AG04449 (cell line): Measurements from ENCODE around the gene ETDB.
"Not testable (repeated sequence)": the region's sequence is repeated elsewhere in the genome, so short reads cannot be mapped to it uniquely, and the experiment has no call there.

ENCODE experiments used
- CTCF ChIA-PET: fragments of 350-600 bp; formaldehyde crosslinking; extraction: SDS; loops from one replicate; lab custom pipeline; 2021; ENCODE audit warnings: antibody characterized with exemption; lab: Yijun Ruan, JAX
- POLR2A ChIA-PET: fragments of 400-600, 350-600 bp; formaldehyde crosslinking; extraction: SDS; loops from one replicate; lab custom pipeline; 2020; ENCODE audit warnings: antibody characterized with exemption, inconsistent platforms; lab: Yijun Ruan, JAX
- DNase-seq: peaks from one replicate; pipeline ENCODE4 v3.0.0-alpha.2; 2010; ENCODE audit warnings: low read depth, low spot score
- H3K4me3 ChIP-seq: 2 replicates; pipeline ENCODE4 v1.5.1; 2011; ENCODE audit warnings: low read depth, mild to moderate bottlenecking, control low read depth, low read length
- CTCF ChIP-seq: IDR thresholded peaks from one replicate; pipeline ENCODE4 v1.5.1; 2011; ENCODE audit warnings: mild to moderate bottlenecking, moderate library complexity, low read length, control low read depth, inconsistent platforms; ENCODE audit not compliant: insufficient read depth; ENCODE audit errors: missing control alignments

ETDB gene

DNA sequence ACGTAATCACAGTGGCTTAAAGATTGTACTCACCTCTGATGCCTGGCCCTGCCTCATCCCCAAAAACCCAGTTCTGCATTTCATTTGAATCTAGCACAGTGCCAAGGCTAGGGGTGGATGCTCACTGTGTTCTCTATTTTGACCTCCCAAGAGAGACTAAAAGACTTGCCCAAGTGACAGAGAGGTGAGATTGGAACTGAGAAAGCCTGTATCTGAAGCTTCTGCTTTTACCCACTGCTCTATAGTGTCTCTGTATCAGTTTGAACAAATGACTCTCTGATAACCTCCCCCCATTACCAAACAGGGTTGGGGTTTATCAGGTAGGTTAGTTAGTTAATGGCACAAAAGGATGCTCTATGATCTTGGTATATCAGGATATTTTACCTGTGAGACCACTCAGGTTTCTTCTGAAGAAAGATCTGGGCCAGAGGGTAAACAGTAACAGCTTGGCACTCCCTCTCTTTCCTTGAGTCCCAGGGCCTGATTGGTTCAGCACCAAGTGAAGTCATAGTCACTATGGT lies at the start of gene ETDB:
TSS of gene ETDB (minus strand) at position 471 of the 521 bp plus-strand sequence. CDS start 1,265 bp downstream, outside the sequence.
- POLR2A ChIA-PET, DNase-seq, H3K4me3 ChIP-seq, CTCF ChIA-PET: not testable (repeated sequence)

DNA sequence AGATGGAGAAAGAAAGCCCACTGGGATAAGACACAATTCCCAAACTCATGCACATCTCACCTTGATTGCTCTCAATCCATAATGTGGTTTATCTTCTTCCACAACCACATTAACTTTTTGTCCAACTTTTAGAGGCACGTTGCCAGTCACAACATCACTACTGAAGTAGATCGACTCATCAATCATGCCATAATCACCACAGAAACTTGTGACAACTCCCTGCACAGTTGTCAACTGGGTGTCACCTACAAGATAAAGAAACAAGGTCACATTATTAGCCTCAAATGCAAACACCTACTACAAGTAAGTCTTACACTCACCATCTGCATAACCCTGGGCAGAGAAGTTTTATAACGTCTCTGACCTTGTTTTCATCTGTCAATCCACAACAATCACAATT lies 49.2 kb upstream of the ETDB start:
- H3K4me3 ChIP-seq, DNase-seq, CTCF ChIA-PET, POLR2A ChIA-PET: not testable (repeated sequence)

GRCh38 chrX:135168486-135168885 lies 48.2 kb upstream of the ETDB start:
- DNase-seq = no peak
- CTCF ChIA-PET = no interaction called here
- H3K4me3 ChIP-seq = no peak overlapping the region
- TF ChIP-seq CTCF = no peak
- POLR2A ChIA-PET = no interaction called here

DNA sequence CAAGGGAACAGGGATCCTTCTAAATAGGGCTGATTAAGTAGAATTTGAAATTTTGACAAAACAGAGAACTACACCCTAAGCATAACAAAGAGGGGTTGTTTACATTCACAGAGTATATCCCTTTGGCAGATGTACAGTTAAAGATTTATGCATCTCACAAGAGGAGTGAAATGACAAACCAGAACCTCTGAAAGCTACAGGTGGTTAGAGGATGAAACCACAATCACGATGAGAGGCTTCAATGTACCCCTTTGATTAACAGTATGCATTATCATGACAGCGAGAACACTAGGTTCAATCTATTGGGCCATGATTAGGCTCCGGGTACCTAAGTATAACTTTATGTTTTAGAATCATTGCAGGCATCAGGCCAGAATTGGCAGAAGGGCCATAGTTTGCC lies 34.4 kb upstream of the ETDB start:
- POLR2A ChIA-PET = not testable (repeated sequence)

DNA sequence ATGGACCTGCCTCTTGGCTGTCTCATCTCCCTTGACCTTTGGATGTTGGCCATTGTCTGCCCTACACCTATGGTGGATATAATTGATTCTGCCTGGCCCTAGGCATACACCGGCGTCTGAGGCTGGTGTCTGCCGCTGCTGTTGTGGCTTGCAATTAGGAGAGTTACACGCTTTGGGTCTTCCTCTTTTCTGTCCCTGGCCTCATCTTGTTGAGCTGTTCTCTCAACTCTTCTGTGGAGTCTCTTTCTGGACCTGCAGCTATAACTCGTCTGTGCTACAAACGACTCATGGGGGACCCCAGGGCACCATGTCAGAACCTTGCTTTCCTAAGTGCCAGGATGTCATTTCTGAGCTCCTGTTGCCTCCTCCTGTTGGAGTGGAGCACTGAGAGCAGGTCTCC lies 5.8 kb upstream of the ETDB start:
- DNase-seq, CTCF ChIA-PET, POLR2A ChIA-PET, H3K4me3 ChIP-seq: not testable (repeated sequence)

More for the DNA sequence above, 34.4 kb upstream of the ETDB start:
- DNase-seq, H3K4me3 ChIP-seq, CTCF ChIA-PET: not testable (repeated sequence)

DNA sequence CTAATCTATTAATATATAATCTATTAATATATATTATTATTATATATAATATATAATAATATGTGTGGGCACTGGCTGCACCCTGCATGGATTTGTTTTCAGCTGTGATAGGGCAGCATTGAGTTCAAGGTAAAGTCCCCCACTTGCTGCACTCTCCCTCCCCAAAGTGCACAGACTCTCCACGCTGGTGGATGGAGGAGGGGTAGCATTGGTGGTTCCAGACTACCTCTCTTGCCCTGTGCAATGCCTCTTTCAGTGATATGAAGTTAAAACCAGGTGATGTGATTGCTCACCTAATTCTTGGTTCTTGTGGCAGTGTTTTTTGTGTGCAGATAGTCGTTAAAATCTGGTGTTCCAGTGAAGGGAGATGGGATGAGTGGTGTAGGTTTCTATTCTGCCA lies 4.3 kb downstream of the ETDB start:
- CTCF ChIA-PET, POLR2A ChIA-PET, DNase-seq, H3K4me3 ChIP-seq: not testable (repeated sequence)

GRCh38 chrX:135114392-135114791 lies 5.9 kb downstream of the ETDB start:
- H3K4me3 ChIP-seq = no peak overlapping the region
- ChIA-PET CTCF (no interaction called here), POLR2A (interaction anchor here (0.6 kb wide), 1 partner anchor 521 kb away, joined by 3 read pairs; no protein-coding TSS in a partner anchor)
- TF ChIP-seq CTCF = no peak
- no peak for DNase-seq

DNA sequence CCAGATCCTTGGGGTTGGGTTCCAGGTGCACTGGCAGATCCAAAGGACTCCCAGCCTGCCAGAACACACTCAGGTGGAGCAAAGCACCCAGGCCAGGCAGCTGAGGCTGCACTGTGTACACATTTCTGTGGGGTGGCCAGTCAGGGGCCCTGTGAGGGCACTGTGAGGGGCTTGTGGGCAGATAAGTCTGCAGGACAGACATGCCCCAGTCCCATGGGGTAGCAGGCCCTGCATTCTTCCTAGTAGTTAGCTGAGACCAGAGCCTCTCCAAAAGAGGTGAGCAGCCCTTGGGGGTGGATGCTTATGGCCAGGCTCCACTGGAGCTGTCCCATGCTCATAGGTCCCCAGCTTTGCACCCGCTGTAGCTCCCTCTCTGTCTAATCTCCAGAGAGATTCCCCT lies 7.6 kb downstream of the ETDB start:
- H3K4me3 ChIP-seq = no peak overlapping the region
- DNase-seq = no peak
- TF ChIP-seq CTCF = no peak
- ChIA-PET CTCF (no interaction called here), POLR2A (no interaction called here)

DNA sequence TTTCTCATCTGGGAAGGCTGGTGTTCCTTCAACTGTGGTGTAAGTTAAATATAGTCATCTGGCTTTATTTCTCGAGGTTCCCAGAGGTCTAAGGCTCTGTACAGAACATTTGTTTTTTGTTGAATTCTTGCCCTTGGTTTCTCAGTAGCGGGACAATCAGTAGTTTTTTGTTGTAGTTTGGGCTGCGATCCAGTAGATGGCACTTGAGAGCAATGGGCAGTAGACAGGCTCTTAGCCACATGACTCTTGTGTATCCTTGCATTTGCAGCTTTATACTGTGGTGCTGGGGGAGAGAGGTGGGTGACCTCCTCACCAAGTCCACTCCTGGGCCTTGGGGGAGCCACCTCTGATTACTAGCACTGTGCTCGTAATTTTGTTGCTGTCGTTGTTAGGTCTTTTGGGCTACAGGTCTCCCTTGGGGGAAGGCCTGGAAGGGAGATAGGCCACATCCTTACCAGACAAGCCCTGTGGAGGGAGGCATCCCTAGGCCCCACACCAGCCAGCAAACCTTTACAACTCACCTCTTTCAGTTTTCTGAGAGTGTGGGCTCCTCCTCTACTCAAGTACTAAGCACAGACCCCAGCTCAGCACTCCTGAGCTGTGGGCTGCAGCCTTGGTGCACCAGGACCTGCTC lies 8.1 kb downstream of the ETDB start:
- no peak overlapping the region for H3K4me3 ChIP-seq
- peak; percentile 47 for TF ChIP-seq CTCF
- no peak for DNase-seq
- ChIA-PET POLR2A (no interaction called here), CTCF (interaction anchor here (0.7 kb wide), 1 partner anchor 93 kb away, joined by 3 read pairs; no protein-coding TSS in a partner anchor)
